HepG2 (cell line): ENCODE results near the gene BLVRB.

ENCODE experiments used
- HMGXB4 ChIP-seq, 2 experiments: sonication (generic) in 1 of 2; formaldehyde crosslinking in 1 of 2; IDR thresholded peaks; 2 replicates each; pipeline versions ENCODE4 v1.4.0 to v1.6.1; 2018 to 2020; ENCODE audit warnings: missing genetic modification reagents in 2 of 2, borderline replicate concordance in 1 of 2, low read depth in 1 of 2, mild to moderate bottlenecking in 1 of 2, missing biosample characterization in 1 of 2
- ZNF138 ChIP-seq: sonication (generic); formaldehyde crosslinking; IDR thresholded peaks from 2 replicates; pipeline ENCODE4 v1.5.0; 2020; ENCODE audit warnings: mild to moderate bottlenecking, low read depth, missing genetic modification reagents

- no peak for TF ChIP-seq ZNF138 (CRISPR knock-in tag)
- TF ChIP-seq HMGXB4 (CRISPR knock-in tag; IDR thresholded peaks at IDR 0.05; ENCODE audit: borderline replicate concordance in 1 of 2, low read depth in 1 of 2) = no peak
Measured at GRCh38 chr19:40465025-40465556, 454 bp downstream of the BLVRB start.
